H9 (cell line): ENCODE measurements around the gene WFDC2. TPM values are rescaled to one million over a fixed set of nuclear protein-coding genes. Genes with fewer than 3 reads are reported as not detected.

Experiments
- DNase-seq: peaks from one replicate; pipeline ENCODE4 v3.0.0-alpha.2; 2017
- H2AFZ ChIP-seq: one replicate; pipeline ENCODE4 v1.6.1; 2013; ENCODE audit warnings: mild to moderate bottlenecking, low read length, control low read depth, moderate library complexity
- H2AK5ac ChIP-seq: 2 replicates; pipeline ENCODE4 v1.6.1; 2013; ENCODE audit warnings: low read length, control low read depth, mixed read lengths; ENCODE audit not compliant: insufficient read length
- H2BK120ac ChIP-seq: one replicate; pipeline ENCODE4 v1.6.1; 2013; ENCODE audit warnings: low read depth, mild to moderate bottlenecking, low read length, control low read depth, inconsistent platforms; ENCODE audit not compliant: poor library complexity, severe bottlenecking
- H2BK12ac ChIP-seq: 2 replicates; pipeline ENCODE4 v1.6.1; 2013; ENCODE audit warnings: low read length, control low read depth, mixed read lengths, low read depth; ENCODE audit not compliant: insufficient read length
- H2BK15ac ChIP-seq: 2 replicates; pipeline ENCODE4 v1.6.1; 2013; ENCODE audit warnings: low read depth, low read length, control low read depth
- H2BK20ac ChIP-seq: one replicate; pipeline ENCODE4 v1.6.1; 2013; ENCODE audit warnings: low read depth, mild to moderate bottlenecking, low read length, control low read depth, inconsistent platforms; ENCODE audit not compliant: poor library complexity, severe bottlenecking
- H2BK5ac ChIP-seq: 2 replicates; pipeline ENCODE4 v1.6.1; 2013; ENCODE audit warnings: low read length, control low read depth, mixed read lengths; ENCODE audit not compliant: insufficient read length
- H3K14ac ChIP-seq: 2 replicates; pipeline ENCODE4 v1.6.1; 2013; ENCODE audit warnings: low read length, control low read depth; ENCODE audit not compliant: insufficient read depth
- H3K18ac ChIP-seq: 2 replicates; pipeline ENCODE4 v1.6.1; 2013; ENCODE audit warnings: low read depth, mild to moderate bottlenecking, mixed read lengths, low read length, control low read depth; ENCODE audit not compliant: insufficient read length
- H3K23ac ChIP-seq: 2 replicates; pipeline ENCODE4 v1.6.1; 2013; ENCODE audit warnings: low read length, control low read depth, mixed read lengths, low read depth; ENCODE audit not compliant: insufficient read length
- H3K23me2 ChIP-seq: 2 replicates; pipeline ENCODE4 v1.6.1; 2013; ENCODE audit warnings: low read depth, mild to moderate bottlenecking, mixed read lengths, low read length, control low read depth; ENCODE audit not compliant: insufficient read length, poor library complexity, severe bottlenecking
- H3K27ac ChIP-seq: 2 replicates; pipeline ENCODE4 v1.5.1; 2013; ENCODE audit warnings: low read length, control low read depth, mixed read lengths, low read depth; ENCODE audit not compliant: insufficient read length
- H3K27me3 ChIP-seq: 2 replicates; pipeline ENCODE4 v1.6.1; 2013; ENCODE audit warnings: low read length, control low read depth, inconsistent platforms; ENCODE audit not compliant: insufficient read depth
- H3K4ac ChIP-seq: 2 replicates; pipeline ENCODE4 v1.6.1; 2013; ENCODE audit warnings: low read depth, mild to moderate bottlenecking, control low read depth, inconsistent platforms, low read length, moderate library complexity
- H3K4me1 ChIP-seq: 2 replicates; pipeline ENCODE4 v1.6.1; 2013; ENCODE audit warnings: low read length, control low read depth, inconsistent platforms; ENCODE audit not compliant: insufficient read depth
- H3K4me2 ChIP-seq: 2 replicates; pipeline ENCODE4 v1.6.1; 2013; ENCODE audit warnings: low read length, control low read depth, mixed read lengths; ENCODE audit not compliant: insufficient read length, insufficient read depth
- H3K56ac ChIP-seq: 2 replicates; pipeline ENCODE4 v1.6.1; 2013; ENCODE audit warnings: low read depth, mild to moderate bottlenecking, mixed read lengths, low read length, control low read depth; ENCODE audit not compliant: insufficient read length
- H3K79me1 ChIP-seq: 2 replicates; pipeline ENCODE4 v1.6.1; 2013; ENCODE audit warnings: low read depth, mild to moderate bottlenecking, moderate library complexity, low read length, control low read depth, inconsistent platforms; ENCODE audit not compliant: insufficient read depth, poor library complexity, severe bottlenecking
- H3K79me2 ChIP-seq: 2 replicates; pipeline ENCODE4 v1.6.1; 2013; ENCODE audit warnings: low read length, control low read depth, inconsistent platforms; ENCODE audit not compliant: insufficient read depth
- H3K9ac ChIP-seq: 2 replicates; pipeline ENCODE4 v1.6.1; 2013; ENCODE audit warnings: low read length, control low read depth, mixed read lengths; ENCODE audit not compliant: insufficient read length; ENCODE audit errors: extremely low read depth
- H3K9me3 ChIP-seq: one replicate; pipeline ENCODE4 v1.6.1; 2013; ENCODE audit warnings: low read depth, low read length, inconsistent platforms; ENCODE audit not compliant: control insufficient read depth
- H3T11ph ChIP-seq: one replicate; pipeline ENCODE4 v1.6.1; 2013; ENCODE audit warnings: mild to moderate bottlenecking, low read length, control low read depth, inconsistent platforms
- H4K20me1 ChIP-seq: one replicate; pipeline ENCODE4 v1.6.1; 2013; ENCODE audit not compliant: control insufficient read depth, insufficient read length, insufficient read depth
- H4K5ac ChIP-seq: 2 replicates; pipeline ENCODE4 v1.6.1; 2013; ENCODE audit warnings: low read depth, mild to moderate bottlenecking, mixed read lengths, low read length, control low read depth; ENCODE audit not compliant: insufficient read length
- H4K8ac ChIP-seq: replicated peaks from 2 replicates; pipeline ENCODE4 v1.6.1; 2013; ENCODE audit warnings: low read length, control low read depth, mixed read lengths, low read depth; ENCODE audit not compliant: insufficient read length
- H4K91ac ChIP-seq: 2 replicates; pipeline ENCODE4 v1.6.1; 2013; ENCODE audit warnings: low read depth, mild to moderate bottlenecking, moderate library complexity, mixed read lengths, low read length, control low read depth; ENCODE audit not compliant: insufficient read length
- H3K27ac Mint-ChIP-seq, 3 experiments: 2 replicates in 2 of 3; 3 replicates in 1 of 3; pipeline ENCODE4 v1.8.0; 2020 to 2021; ENCODE audit warnings: mixed read lengths in 3 of 3, mild to moderate bottlenecking in 1 of 3, moderate library complexity in 1 of 3
- H3K27me3 Mint-ChIP-seq: 2 replicates; pipeline ENCODE4 v1.8.0; 2021; ENCODE audit warnings: low read depth, mild to moderate bottlenecking, moderate library complexity, mixed read lengths
- H3K36me3 Mint-ChIP-seq, 3 experiments: 2 replicates in 2 of 3; 3 replicates in 1 of 3; pipeline ENCODE4 v1.8.0; 2020 to 2021; ENCODE audit warnings: low read depth in 3 of 3, mixed read lengths in 3 of 3; ENCODE audit not compliant: insufficient read depth in 1 of 3
- H3K4me1 Mint-ChIP-seq, 2 experiments: 2 replicates each; pipeline ENCODE4 v1.8.0; 2020; ENCODE audit warnings: mixed read lengths in 2 of 2
- H3K4me3 Mint-ChIP-seq, 2 experiments: 2 replicates in 1 of 2; 3 replicates in 1 of 2; pipeline ENCODE4 v1.8.0; 2020 to 2021; ENCODE audit warnings: mild to moderate bottlenecking in 2 of 2, mixed read lengths in 2 of 2, moderate library complexity in 1 of 2
- H3K9me3 Mint-ChIP-seq, 2 experiments: 2 replicates in 1 of 2; 3 replicates in 1 of 2; pipeline ENCODE4 v1.8.0; 2020; ENCODE audit warnings: mild to moderate bottlenecking in 2 of 2, mixed read lengths in 2 of 2, moderate library complexity in 1 of 2
- CTCF ChIP-seq: fragments of 200-600 bp; sonication (generic); conservative IDR thresholded peaks from 3 replicates; pipeline ENCODE4 v1.8.0; 2021; ENCODE audit warnings: antibody characterized with exemption, mild to moderate bottlenecking
- WGBS: extraction: QIAGEN DNeasy Blood & Tissue Kit; methylation state at CpG from one replicate; pipeline ENCODE4 v1.1.7; 2013; ENCODE audit warnings: missing lambda C conversion rate, low lambda C conversion rate, mixed read lengths; ENCODE audit not compliant: insufficient read length; ENCODE audit errors: extremely low coverage; 5-methylcytosine and 5-hydroxymethylcytosine counted together
- total RNA-seq: library from RNA; stranded (reverse); gene quantifications from 2 replicates; pipeline ENCODE4 v1.2.1, GENCODE V29; 2021

WFDC2 gene
- total RNA-seq, 1 experiment from 2014 or later: 57.1 TPM

GRCh38 chr20:45433316-45433715 is 36.2 kb upstream of the WFDC2 start:
- H3K4ac ChIP-seq: no peak overlapping the region

More at GRCh38 chr20:45433316-45433715, 36.2 kb upstream of the WFDC2 start:
- Histone ChIP-seq H3K56ac (no peak overlapping the region), H3K9me3 (no peaks in the 10 kb centered on the region), H2BK120ac (no peak overlapping the region), H3K23ac (no peak overlapping the region), H3T11ph (no peak overlapping the region), H3K27me3 (no peaks in the 10 kb centered on the region), H2BK15ac (0 out of 2 replicates have a peak overlapping the region, but pooled peaks have one; percentile 37), H4K5ac (no peak overlapping the region), H3K79me2 (no peaks in the 10 kb centered on the region), H3K18ac (no peak overlapping the region), H3K4me1 (no peaks in the 10 kb centered on the region), H3K4me2 (no peak overlapping the region), H3K27ac (no peak overlapping the region), H3K79me1 (no peaks in the 10 kb centered on the region), H2BK20ac (no peak overlapping the region), H2AK5ac (no peak overlapping the region), H4K20me1 (no peaks in the 10 kb centered on the region), H2BK5ac (no peak overlapping the region), H2BK12ac (no peak overlapping the region), H3K23me2 (no peaks in the 10 kb centered on the region), H4K91ac (no peak overlapping the region), H2AFZ (no peak overlapping the region), H4K8ac (no peak overlapping the region), H3K14ac (no peak overlapping the region), H3K9ac (no peak overlapping the region)
- peaks cover 2% of the 10 kb centered on the region; the same call in 1 of the 2 replicates for H3K27me3 Mint-ChIP-seq
- DNase-seq: no peak
- peaks cover 10 to 20% of the 10 kb centered on the region in 2 experiments; a peak in 3 of 4 replicates for H3K4me1 Mint-ChIP-seq
- no peak for TF ChIP-seq CTCF
- no peak overlapping the region for H3K27ac Mint-ChIP-seq
- H3K36me3 Mint-ChIP-seq: peaks cover 0 to 14% (median 0%) of the 10 kb centered on the region in 3 experiments; a peak in 1 of 7 replicates
- no CpG with 5 or more reads among the region's 3 CpGs for WGBS
- H3K9me3 Mint-ChIP-seq: no peaks in the 10 kb centered on the region
- no peak overlapping the region for H3K4me3 Mint-ChIP-seq
